Hypothalamus (tissue), 51 donors: ENCODE measurements around the gene PITPNM1.

Source experiments
- DNase-seq, 51 donors: peaks; one replicate each; lab custom pipeline; 2025; lab: John Stamatoyannopoulos, UW

Gene PITPNM1

DNA sequence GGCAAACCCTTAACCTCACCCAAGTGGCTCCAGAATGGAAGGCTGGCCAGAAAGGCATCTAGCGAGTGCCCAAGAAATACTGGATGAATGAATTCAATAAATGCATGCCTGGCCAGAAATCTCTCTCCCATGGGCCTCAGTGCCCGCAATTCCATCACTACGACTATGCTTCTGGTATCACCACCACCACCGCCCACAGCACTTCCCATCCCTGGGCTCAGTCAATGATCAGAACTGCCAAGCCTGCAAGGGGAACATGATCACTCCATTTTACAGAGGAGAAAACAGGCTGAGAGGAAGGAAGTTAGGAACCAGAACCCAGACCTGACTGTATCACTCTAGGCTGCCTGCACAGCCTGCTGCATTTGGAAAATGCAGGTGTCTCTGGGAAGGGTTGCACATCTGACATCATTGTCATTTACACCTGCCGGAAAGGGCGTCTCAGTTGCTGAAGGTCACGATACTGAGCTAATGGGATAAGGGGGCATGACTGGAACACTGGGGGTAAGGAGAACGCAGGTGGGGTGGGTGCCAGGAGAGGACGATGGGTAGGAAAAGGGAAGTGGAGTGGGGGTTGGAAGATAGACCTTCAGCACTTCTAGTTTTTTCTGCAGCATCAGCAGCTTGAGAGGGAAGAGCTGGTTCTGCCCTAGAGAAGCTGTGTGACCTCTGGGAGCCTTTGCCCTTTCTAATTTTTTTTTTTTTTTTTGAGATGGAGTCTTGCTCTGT is 55.9 kb downstream of the PITPNM1 start:
- no peak for DNase-seq

DNA sequence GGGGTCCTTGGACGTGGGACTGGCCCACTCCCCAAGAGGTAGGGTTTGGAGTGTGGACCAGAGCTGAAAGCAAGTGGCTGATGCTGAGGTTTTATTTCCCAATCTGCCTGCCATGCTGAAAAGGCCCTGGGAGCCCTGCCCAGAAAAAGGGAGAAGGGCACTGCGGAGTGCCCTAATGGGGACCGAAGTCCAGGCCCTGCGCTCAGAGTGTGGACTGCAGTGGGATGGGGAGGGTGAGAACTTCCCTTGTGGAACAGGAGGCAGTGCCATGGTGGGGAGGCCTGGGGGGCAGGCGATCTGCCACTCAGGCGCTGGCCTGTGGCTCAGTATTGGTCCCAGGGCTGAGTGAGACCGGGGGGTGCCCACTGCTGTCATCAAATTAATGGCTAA is 56.9 kb downstream of the PITPNM1 start:
- DNase-seq = no peak

DNA sequence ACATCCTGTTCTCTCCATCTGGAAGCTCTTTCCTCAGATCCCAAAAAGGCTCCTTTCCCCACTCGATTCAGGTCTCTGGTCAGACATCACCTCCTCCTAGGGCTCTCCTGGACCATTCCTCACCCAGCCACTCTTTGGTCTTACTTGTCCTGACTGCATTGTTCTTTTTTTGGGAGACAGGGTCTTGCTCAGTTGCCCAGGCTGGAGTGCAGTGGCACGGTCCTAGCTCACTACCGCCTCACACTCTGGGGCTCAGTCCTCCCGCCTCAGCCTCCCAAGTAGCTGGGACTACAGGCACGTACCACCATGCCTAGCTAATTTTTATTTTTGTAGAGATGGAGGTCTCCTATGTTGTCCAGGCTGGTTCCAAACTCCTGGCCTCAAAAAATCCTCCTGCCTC is 59.6 kb downstream of the PITPNM1 start:
- DNase-seq = no peak

DNA sequence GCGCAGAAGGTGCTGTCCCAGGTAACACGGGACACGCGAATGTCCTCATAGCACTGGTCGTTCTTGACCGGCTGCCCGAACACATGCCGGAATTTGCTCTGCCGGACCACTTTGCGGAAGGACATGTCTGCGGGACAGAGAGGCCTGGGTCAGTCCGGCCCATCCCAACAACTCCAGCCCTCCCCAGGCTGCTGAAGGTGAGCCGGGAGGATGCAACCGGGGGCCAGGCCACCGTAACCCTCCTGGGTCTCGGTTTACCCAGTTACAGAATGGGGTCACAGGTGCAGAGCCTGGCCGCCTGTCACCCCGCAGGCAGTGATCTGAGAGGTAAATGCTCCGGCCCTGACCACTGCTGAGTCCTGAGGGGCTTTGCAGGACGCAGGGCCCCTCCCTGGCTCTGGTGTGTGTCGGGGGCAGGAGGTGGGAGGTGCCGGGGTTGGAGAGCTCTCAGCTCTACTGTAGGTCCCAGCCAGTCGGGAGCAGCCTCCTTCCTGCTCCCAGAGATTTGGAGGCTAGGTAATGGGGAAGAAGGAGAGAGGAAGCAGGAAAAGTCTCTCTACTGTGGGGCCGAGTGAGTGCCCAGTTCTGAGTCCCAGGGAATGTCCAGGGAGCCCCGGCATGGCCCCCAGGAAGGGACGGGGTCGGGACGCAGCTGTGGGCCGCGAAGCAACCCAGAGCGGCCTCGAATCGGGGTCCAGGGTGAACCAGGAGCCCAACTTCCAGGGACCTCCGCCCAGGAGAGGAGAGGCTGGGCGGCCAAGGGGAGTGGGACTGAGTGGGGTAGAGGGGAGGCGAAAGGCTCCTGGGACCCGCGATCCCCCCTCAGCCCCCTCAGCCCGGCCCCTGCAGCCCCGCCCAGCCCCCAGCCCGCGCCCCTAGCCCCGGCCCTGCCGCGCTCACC is 62.4 kb downstream of the PITPNM1 start:
- no peak for DNase-seq
